Myocyte (in vitro differentiated cells): Measurements from ENCODE around the gene TUBB2A. TPM values are rescaled to one million over a fixed set of nuclear protein-coding genes. Genes with fewer than 3 reads are reported as not detected.
A peak's percentile ranks its signal among the peaks of the same experiment; 100 is the strongest.
"Not testable (repeated sequence)": the region's sequence is repeated elsewhere in the genome, so short reads cannot be mapped to it uniquely, and the experiment has no call there.

Experiments
- DNase-seq: peaks from one replicate; pipeline ENCODE4 v3.0.0-alpha.2; 2012; ENCODE audit warnings: low read depth
- total RNA-seq: library from RNA; depleted of rRNA; stranded (reverse); fragments of >200 nt; gene quantifications from 2 replicates; pipeline ENCODE4 v1.2.3, GENCODE V29; 2014

Gene TUBB2A
- total RNA-seq, 1 donor from 2014 or later, result 328 TPM

GRCh38 chr6:3181105-3181504, 23.8 kb upstream of the TUBB2A start:
- no peak for DNase-seq

DNA sequence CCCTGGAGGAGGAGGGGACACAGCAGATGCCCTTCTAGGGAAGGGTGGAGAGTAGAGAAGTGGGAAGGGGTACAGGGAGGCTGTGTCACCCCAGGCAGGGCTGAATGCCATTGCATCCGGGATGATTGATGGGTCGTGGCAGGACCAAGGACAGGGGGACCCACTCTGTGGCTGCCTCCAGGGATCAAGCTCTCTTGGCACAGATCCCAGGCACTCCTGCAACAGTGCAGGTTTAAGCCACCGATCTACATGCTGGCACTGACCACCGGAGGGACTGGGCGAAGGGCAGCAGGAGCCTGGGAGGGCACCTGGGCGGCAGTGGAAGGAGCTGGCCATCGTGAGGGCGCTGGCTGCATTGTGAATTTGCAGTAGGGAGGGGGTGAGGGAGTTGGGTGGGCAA, 22.6 kb upstream of the TUBB2A start:
- not testable (repeated sequence) for DNase-seq

- DNase-seq, result not testable (repeated sequence)
Measured at GRCh38 chr6:3178666-3179065, 21.3 kb upstream of the TUBB2A start.

- peak; percentile 84 for DNase-seq
Measured at GRCh38 chr6:3176562-3177355, 19.4 kb upstream of the TUBB2A start.

- no peak for DNase-seq
Measured at GRCh38 chr6:3175715-3176402, 18.5 kb upstream of the TUBB2A start.

GRCh38 chr6:3173636-3174089, 16.3 kb upstream of the TUBB2A start:
- not testable (repeated sequence) for DNase-seq

DNA sequence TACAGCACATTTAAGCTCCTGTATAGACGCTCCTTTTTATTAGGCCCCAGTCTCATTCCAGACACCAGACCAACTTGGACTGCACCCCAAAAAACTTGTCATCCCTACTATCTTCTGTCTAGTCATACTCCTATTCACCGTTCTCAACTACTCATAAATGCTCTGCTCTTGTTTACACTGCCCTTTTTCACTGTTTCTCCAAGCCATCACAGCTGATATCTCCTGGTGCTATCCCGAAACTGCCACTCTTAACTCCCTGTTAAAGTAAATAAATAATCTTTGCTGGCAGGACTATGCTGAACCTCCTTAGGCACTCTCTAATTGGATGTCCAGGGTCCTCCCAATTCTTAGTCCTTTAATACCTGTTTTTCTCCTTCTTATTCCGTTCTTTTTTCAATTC, 15.4 kb upstream of the TUBB2A start:
- not testable (repeated sequence) for DNase-seq

- DNase-seq, result not testable (repeated sequence)
Measured at GRCh38 chr6:3171313-3172175, 14.2 kb upstream of the TUBB2A start.

GRCh38 chr6:3170676-3171075, 13.3 kb upstream of the TUBB2A start:
- not testable (repeated sequence) for DNase-seq

DNA sequence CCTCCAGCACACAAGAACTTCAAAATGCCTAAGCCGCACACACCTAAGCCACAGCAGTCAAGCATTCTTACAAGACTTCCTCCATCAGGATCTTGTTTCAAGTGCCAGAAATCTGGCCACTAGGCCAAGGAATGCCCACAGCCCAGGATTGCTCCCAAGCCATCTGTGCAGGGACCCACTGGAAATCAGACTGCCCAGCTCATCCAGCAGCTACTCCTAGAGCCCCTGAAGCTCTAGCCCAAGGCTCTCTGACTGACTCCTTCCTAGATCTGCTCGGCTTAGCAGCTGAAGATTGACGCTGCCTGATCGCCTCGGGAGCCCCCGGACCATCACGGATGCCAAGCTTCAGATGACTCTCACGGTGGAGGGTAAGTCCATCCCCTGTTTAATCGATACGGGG, 10.7 kb upstream of the TUBB2A start:
- DNase-seq, result peak; percentile 55

DNA sequence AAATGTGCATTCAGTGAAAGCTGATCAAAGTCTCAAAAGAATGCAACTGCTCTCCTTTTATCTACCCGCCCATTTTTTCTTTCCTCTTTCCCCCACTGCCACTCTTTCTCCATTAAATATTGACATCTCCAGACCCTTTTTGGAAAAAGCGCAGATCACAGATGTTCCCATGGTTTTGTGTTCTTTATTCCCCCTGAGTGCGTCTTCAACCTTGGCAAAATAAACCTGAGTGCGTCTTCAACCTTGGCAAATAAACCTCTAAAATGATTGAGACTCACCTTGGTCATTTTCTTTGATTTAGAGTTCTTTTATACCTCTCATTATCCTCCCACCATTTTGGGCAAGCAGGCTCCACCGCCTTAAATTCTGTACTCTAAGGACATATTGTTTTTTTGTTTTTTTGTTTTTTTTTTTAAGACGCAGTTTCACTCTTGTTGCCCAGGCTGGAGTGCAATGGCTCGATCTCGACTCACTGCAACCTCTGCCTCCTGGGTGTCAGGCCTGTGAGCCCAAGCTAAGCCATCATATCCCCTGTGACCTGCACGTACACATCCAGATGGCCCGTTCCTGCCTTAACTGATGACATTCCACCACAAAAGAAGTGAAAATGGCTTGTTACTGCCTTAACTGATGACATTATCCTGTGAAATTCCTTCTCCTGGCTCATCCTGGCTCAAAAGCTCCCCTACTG, 9.3 kb upstream of the TUBB2A start:
- not testable (repeated sequence) for DNase-seq

DNA sequence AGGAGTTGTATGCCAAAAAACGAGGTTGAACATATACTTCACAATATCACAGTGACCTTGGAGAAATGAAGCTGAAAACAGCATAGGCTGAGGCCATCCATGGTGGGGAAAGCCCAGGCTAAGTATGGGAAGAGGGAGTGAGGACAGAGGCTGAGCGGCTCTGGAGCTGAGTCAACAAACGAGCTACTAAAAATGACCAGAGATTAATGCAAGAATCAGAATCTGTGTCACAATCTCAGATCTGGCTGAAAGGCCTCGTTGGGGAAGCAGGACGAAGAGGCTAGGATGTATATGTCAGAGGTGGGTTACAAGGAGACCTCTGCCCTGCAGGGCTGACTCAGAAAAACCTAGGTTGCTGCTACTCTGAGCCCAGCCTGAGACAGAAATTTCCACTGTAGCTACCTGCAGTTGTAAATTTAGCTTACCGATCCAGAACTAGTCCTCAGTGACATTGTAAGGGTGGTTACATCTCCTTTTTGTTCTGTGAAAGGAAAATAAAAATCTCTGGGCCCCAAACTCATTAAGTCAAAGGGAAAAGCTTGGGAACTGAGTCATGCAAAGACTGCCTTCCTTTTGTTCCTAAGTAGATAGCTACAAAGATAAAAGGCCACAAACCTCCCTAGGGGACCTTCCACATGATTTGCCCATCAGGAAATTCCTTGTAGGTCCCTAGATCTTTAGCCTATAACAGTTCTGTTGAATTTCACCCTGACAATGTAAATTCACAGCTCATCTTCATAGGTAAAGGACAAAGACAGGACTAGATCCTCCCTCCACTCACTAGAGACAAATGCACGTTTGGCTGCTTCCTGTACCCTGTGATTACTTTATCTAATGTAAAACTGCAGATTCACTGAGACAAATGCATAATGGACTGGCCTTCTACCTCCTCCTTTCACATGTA, 8.5 kb upstream of the TUBB2A start:
- no peak for DNase-seq

DNA sequence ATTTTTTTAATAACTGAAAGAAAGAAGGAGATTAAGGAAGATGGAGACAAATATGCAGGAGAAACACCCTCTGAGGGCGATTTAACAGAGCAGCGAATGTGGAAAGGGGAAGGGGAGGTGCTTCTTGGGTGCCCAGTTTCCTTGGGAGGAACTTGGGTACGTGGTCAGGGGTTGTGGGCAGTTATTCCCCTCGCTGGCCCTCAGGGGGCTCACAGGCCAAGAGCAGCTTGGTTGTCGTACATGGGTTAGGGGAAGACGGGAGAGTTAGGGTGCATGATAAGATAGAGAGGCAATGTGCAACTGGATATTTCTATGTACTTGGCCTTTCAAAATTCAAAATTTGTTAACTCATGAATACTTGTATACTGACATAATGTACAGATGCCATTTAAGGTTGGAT, 7.0 kb upstream of the TUBB2A start:
- no peak for DNase-seq

GRCh38 chr6:3163248-3163594, 5.9 kb upstream of the TUBB2A start:
- no peak for DNase-seq

- peak; percentile 80 for DNase-seq
Measured at GRCh38 chr6:3162565-3163247, 5.4 kb upstream of the TUBB2A start.

DNA sequence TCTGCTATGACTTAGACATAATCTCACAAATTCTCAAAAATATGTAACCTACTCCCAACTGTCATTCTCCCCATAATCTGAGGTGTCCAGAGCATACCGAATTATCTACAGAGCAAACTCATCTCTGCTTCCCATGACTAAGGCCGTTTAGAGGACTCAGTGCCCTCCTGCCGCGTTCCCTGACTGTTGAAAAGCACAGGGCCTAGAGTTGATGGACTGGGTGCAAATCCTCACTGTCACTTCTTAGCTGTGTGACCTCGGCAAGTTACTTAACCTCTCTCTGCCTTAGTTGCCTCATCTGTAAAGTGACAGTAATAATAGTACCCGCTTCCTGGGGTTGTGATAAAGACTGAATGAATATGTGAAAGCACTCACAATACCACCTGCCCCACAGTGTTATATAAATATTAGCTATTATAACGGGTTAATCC, 4.7 kb upstream of the TUBB2A start:
- no peak for DNase-seq

DNA sequence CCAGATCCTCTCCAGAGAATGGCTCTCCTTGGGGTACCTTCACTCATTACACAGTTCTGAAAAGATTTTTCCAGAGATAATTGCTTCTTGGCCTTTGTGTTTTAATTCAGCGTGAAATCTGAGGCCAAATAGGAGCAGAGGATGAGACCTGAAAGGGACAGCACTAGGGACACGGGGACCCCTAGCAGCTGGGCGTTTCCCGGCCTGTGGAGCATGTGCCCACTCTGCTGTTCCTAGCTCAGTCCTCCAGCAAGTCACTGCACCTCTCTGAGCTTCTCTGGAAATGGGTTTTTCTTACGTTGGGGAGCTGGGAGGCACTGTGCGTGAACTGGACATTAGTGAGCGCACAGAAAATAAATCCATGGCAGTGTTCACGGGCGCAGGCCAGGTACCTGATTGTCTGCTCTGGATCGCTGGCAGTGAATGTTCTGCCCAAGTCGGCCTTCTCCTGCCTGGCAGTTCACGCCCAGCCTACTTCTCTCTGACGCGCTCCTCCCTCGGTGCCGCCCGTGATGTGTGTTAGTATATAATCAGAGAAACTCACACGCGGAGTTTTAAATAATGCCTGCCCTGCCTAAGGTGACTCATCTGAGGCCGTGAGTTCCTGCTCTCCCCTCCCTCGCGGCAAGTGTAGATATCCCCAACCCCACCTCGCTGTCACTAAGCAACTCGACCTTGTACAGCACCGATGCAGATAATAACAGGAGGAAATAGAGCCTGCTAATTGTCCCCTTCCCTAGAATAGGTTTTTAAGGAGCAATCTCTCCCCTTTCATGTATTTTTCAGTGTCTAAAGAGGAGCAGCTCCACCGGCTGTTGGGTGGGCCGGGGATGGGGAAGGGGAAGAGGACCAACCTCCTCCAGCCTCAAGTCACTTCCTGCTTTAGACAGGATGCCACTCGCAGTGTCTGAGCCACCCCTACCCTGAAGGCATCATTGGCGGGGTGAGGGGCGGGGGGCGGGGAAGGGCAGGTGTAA, 2.7 kb upstream of the TUBB2A start:
- DNase-seq, result no peak
